ENCODE data around the gene KIF20B.
A peak's percentile ranks its signal among the peaks of the same experiment; 100 is the strongest.

DNA sequence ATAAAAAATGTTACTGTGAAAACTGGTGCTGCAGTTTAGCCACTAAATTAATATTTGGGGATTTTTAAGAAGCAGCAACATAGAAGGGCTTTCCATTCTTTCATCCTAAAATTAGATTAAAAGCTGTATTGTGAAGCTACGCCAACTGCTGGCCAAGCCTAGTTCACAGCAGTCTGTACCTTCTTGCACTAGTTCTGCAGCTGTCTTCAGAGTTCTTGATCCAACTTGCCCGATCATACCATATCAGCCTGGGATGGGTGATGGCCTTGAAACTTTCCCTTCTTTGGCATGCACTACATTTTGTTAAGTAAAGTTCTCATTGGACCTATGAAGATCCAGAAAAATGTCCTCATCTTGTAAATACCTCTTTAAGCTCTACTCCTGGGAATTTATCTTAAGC, 36.1 kb upstream of the KIF20B start:
- TF ChIP-seq, protein P1, sequence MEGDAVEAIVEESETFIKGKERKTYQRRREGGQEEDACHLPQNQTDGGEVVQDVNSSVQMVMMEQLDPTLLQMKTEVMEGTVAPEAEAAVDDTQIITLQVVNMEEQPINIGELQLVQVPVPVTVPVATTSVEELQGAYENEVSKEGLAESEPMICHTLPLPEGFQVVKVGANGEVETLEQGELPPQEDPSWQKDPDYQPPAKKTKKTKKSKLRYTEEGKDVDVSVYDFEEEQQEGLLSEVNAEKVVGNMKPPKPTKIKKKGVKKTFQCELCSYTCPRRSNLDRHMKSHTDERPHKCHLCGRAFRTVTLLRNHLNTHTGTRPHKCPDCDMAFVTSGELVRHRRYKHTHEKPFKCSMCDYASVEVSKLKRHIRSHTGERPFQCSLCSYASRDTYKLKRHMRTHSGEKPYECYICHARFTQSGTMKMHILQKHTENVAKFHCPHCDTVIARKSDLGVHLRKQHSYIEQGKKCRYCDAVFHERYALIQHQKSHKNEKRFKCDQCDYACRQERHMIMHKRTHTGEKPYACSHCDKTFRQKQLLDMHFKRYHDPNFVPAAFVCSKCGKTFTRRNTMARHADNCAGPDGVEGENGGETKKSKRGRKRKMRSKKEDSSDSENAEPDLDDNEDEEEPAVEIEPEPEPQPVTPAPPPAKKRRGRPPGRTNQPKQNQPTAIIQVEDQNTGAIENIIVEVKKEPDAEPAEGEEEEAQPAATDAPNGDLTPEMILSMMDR (conservative IDR thresholded peaks at IDR 0.05; ENCODE audit: low read depth, low read length), result peak; percentile 25; the same call in 1 of the 2 replicates
- TF ChIP-seq EZH2 (IDR thresholded peaks at IDR 0.05; ENCODE audit: borderline replicate concordance, low read depth, low read length, poor library complexity, severe bottlenecking), result no peak

All from A673 (cell line).